Prostate gland (tissue), 2 donors: Measurements from ENCODE around the gene TPGS1. TPM values are rescaled to one million over a fixed set of nuclear protein-coding genes. Genes with fewer than 3 reads are reported as not detected.

Source experiments
- DNase-seq: peaks from one replicate; pipeline ENCODE4 v3.0.0-alpha.2; 2019; ENCODE audit warnings: low spot score
- H3K27ac ChIP-seq, 2 donors: fragments of 200-600 bp; sonication (generic); 2 replicates each; pipeline ENCODE4 v1.5.1; 2017 to 2019
- H3K27me3 ChIP-seq: fragments of 200-600 bp; sonication (generic); replicated peaks from 2 replicates; pipeline ENCODE4 v1.5.1; 2019; ENCODE audit not compliant: insufficient read depth
- H3K36me3 ChIP-seq, 2 donors: fragments of 200-600 bp; sonication (generic); 1 replicate in 1 of 2; 2 replicates in 1 of 2; pipeline versions ENCODE4 v1.5.1 to v1.8.1; 2017 to 2019
- H3K4me1 ChIP-seq: fragments of 200-600 bp; sonication (generic); replicated peaks from 2 replicates; pipeline ENCODE4 v1.5.1; 2019
- H3K4me3 ChIP-seq, 2 donors: fragments of 200-600 bp; sonication (generic); 2 replicates each; pipeline ENCODE4 v1.5.1; 2017 to 2019
- H3K9me3 ChIP-seq: fragments of 200-600 bp; sonication (generic); 2 replicates; pipeline ENCODE4 v1.5.1; 2017
- CTCF ChIP-seq, 4 experiments: fragments of 200-600 bp in 2 of 4; fragments of 450-650 bp in 2 of 4; sonication (generic) in 2 of 4; IDR thresholded peaks; 1 replicate in 3 of 4; 2 replicates in 1 of 4; pipeline ENCODE4 v1.5.1; 2016 to 2019; ENCODE audit warnings: antibody characterized with exemption in 4 of 4, mild to moderate bottlenecking in 2 of 4, moderate library complexity in 2 of 4
- POLR2A ChIP-seq: fragments of 450-650 bp; IDR thresholded peaks from one replicate; pipeline ENCODE4 v1.6.1; 2016; ENCODE audit warnings: antibody characterized with exemption, mild to moderate bottlenecking
- POLR2AphosphoS5 ChIP-seq: sonication (generic); formaldehyde crosslinking; IDR thresholded peaks from one replicate; pipeline ENCODE4 v1.6.1; 2017; ENCODE audit warnings: antibody characterized with exemption
- WGBS: methylation state at CpG from one replicate; pipeline ENCODE4 v1.1.5; 2018; 5-methylcytosine and 5-hydroxymethylcytosine counted together
- intact Hi-C: fragments of 100-400 bp; cut with DNase I; formaldehyde crosslinking; loops from one replicate; pipeline ENCODE4 v1.14.2; 2022
- total RNA-seq, 2 donors: library from RNA; depleted of rRNA; stranded (reverse); fragments of >200 nt; gene quantifications; one replicate each; pipeline ENCODE4 v1.1.0, GENCODE V29; 2016

TPGS1 gene
- total RNA-seq, 2 donors from 2014 or later: 90.0 to 94.9 TPM

GRCh38 chr19:542173-542866 lies 35.0 kb downstream of the TPGS1 start:
- Histone ChIP-seq H3K36me3 (peaks cover 0 to 12% of the 10 kb centered on the region in 2 donors), H3K9me3 (no peaks in the 10 kb centered on the region), H3K27me3 (no peaks in the 10 kb centered on the region), H3K4me1 (no peaks in the 10 kb centered on the region), H3K27ac (no peak overlapping the region), H3K4me3 (no peak overlapping the region)
- intact Hi-C loops: no loop called here
- TF ChIP-seq POLR2A (no peak), POLR2AphosphoS5 (no peak), CTCF (IDR thresholded peaks at IDR 0.05) (no peak)
- WGBS: 81% methylated on average over 31 of the region's 34 CpGs
- no peak for DNase-seq

- 61% methylated on average over 31 of the region's 31 CpGs for WGBS
These were observed 36.8 kb downstream of the TPGS1 start, which contains the start of gene GZMM for GRCh38 chr19:543910-544608. GZMM (plus strand) TSS chr19:544053; CDS start chr19:544072, 19 bp downstream.

GRCh38 chr19:547117-547516 lies 39.8 kb downstream of the TPGS1 start:
- H3K36me3 ChIP-seq: no peaks in the 10 kb centered on the region
- H3K9me3 ChIP-seq: no peaks in the 10 kb centered on the region
- TF ChIP-seq CTCF (IDR thresholded peaks at IDR 0.05) (no peak), POLR2A (no peak), POLR2AphosphoS5 (no peak)
- intact Hi-C loops: no loop called here
- no peak overlapping the region for H3K27ac ChIP-seq
- no peaks in the 10 kb centered on the region for H3K27me3 ChIP-seq
- H3K4me3 ChIP-seq: no peak overlapping the region
- no peaks in the 10 kb centered on the region for H3K4me1 ChIP-seq
- WGBS: 81% methylated on average over 14 of the region's 15 CpGs
- DNase-seq: no peak

More at GRCh38 chr19:543910-544608, 36.8 kb downstream of the TPGS1 start, which contains the start of gene GZMM:
- peaks cover 0 to 12% of the 10 kb centered on the region in 2 donors for H3K36me3 ChIP-seq
- TF ChIP-seq CTCF (IDR thresholded peaks at IDR 0.05): no peak
- H3K4me3 ChIP-seq: no peak within 1 kb of the TSS
- no peaks in the 10 kb centered on the region for H3K4me1 ChIP-seq
- H3K9me3 ChIP-seq: no peaks in the 10 kb centered on the region
- DNase-seq: no peak
- no peaks in the 10 kb centered on the region for H3K27me3 ChIP-seq
- H3K27ac ChIP-seq: no peak within 1 kb of the TSS
- intact Hi-C loops: no loop called here

GRCh38 chr19:547836-548720 lies 40.8 kb downstream of the TPGS1 start:
- Histone ChIP-seq H3K4me3 (no peak overlapping the region), H3K27ac (no peak overlapping the region), H3K4me1 (no peaks in the 10 kb centered on the region), H3K36me3 (no peaks in the 10 kb centered on the region), H3K9me3 (no peaks in the 10 kb centered on the region), H3K27me3 (no peaks in the 10 kb centered on the region)
- no peak for DNase-seq
- TF ChIP-seq CTCF (IDR thresholded peaks at IDR 0.05): no peak
- TF ChIP-seq POLR2AphosphoS5: no peak
- no peak for TF ChIP-seq POLR2A
- 82% methylated on average over 26 of the region's 26 CpGs for WGBS
- intact Hi-C loops: no loop called here
